C4-2B (cell line): Measurements from ENCODE around the gene DEAF1.
"Not testable (repeated sequence)": the region's sequence is repeated elsewhere in the genome, so short reads cannot be mapped to it uniquely, and the experiment has no call there.

ENCODE experiments used
- H3K27ac ChIP-seq: fragments of 450-650 bp; 2 replicates; pipeline ENCODE4 v1.5.1; 2017
- ZFX ChIP-seq: fragments of 450-650 bp; IDR thresholded peaks from 2 replicates; pipeline ENCODE4 v1.6.1; 2017
- TF ChIP-seq, protein P1 (sequence below): fragments of 450-650 bp; conservative IDR thresholded peaks from 2 replicates; pipeline ENCODE4 v1.5.1; 2017; ENCODE audit warnings: mild to moderate bottlenecking

DEAF1 gene

GRCh38 chr11:655036-655726 lies 39.8 kb downstream of the DEAF1 start:
- TF ChIP-seq, protein P1, sequence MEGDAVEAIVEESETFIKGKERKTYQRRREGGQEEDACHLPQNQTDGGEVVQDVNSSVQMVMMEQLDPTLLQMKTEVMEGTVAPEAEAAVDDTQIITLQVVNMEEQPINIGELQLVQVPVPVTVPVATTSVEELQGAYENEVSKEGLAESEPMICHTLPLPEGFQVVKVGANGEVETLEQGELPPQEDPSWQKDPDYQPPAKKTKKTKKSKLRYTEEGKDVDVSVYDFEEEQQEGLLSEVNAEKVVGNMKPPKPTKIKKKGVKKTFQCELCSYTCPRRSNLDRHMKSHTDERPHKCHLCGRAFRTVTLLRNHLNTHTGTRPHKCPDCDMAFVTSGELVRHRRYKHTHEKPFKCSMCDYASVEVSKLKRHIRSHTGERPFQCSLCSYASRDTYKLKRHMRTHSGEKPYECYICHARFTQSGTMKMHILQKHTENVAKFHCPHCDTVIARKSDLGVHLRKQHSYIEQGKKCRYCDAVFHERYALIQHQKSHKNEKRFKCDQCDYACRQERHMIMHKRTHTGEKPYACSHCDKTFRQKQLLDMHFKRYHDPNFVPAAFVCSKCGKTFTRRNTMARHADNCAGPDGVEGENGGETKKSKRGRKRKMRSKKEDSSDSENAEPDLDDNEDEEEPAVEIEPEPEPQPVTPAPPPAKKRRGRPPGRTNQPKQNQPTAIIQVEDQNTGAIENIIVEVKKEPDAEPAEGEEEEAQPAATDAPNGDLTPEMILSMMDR, result no peak
- no peak for TF ChIP-seq ZFX
- no peak overlapping the region for H3K27ac ChIP-seq

DNA sequence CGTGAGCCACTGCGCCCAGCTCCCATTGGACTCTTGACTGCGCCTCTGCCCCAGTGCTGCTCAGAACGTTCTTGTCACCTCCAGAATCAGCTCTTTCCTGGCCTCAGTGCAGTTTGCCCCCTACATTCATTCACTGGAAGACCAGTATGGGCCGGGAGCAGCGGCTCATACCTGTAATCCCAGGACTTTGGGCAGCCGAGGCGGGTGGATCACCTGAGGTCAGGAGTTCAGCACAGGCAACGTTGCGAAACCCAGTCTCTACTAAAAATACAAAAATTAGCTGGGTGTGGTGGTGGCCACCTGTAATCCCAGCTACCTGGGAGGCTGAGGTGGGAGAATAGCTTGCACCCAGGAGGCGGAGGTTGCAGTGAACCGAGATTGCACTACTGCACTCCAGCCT lies 40.6 kb downstream of the DEAF1 start:
- H3K27ac ChIP-seq, result not testable (repeated sequence)

DNA sequence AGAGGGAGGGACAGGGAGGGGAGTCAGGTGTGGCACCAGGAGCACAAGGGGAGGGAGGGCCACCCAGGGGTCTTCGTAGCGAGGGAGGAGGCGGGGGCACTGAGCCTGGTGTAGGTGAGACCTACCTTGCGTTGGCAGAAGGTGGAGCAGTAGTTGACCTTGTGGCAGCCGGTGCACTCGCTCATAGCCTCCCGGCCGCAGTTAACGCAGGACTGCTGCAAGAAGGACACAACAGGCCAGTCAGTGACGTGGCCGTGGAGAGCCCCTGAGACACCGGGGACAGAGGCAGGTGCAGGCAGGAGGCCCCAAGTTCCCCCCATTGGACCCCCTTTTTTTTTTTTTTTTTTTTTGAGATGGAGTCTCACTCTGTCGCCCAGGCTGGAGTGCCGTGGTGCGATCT lies 41.2 kb downstream of the DEAF1 start:
- no peak overlapping the region for H3K27ac ChIP-seq
- TF ChIP-seq, protein P1, result no peak
- no peak for TF ChIP-seq ZFX

DNA sequence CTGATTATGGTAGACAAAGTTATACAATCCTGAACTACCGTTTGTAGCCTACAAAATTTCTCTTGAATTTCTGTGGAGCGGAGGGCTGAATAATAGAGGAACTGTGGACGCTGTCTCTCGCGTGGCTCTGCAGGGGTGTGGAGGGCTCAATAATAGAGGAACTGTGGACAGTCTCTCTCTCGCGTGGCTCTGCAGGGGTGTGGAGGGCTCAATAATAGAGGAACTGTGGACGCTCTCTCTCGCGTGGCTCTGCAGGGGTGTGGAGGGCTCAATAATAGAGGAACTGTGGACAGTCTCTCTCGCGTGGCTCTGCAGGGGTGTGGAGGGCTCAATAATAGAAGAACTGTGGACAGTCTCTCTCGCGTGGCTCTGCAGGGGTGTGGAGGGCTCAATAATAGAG lies 41.9 kb downstream of the DEAF1 start:
- not testable (repeated sequence) for H3K27ac ChIP-seq

- H3K27ac ChIP-seq, result no peak overlapping the region
- no peak for TF ChIP-seq ZFX
- TF ChIP-seq, protein P1, result no peak
Measured at GRCh38 chr11:650482-650881, 44.5 kb downstream of the DEAF1 start.

GRCh38 chr11:647672-648158 lies 47.3 kb downstream of the DEAF1 start:
- not testable (repeated sequence) for H3K27ac ChIP-seq

DNA sequence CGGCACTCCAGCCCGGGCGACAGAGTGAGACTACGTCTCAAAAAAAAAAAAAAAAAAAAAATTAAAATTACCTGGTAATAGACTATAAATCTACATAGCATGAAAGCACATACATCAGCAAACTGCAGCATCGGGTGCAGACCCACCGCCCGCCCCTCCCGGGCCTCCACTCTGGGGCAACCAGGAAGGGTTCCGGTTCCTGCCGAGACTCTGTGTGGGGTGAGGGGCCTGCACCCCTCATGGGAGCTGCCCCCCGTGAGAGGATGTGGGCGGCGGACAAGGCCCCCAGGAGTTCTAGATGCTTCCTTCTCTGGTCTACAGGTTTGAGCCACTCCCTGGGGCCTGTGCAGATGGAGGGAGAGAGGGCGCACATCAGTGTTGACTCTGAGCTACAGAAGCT lies 48.8 kb downstream of the DEAF1 start:
- TF ChIP-seq, protein P1, result no peak
- TF ChIP-seq ZFX, result no peak
- H3K27ac ChIP-seq, result no peak overlapping the region

- TF ChIP-seq, protein P1, result no peak
- no peak for TF ChIP-seq ZFX
- no peak overlapping the region for H3K27ac ChIP-seq
Measured at GRCh38 chr11:645536-645935, 49.5 kb downstream of the DEAF1 start.

DNA sequence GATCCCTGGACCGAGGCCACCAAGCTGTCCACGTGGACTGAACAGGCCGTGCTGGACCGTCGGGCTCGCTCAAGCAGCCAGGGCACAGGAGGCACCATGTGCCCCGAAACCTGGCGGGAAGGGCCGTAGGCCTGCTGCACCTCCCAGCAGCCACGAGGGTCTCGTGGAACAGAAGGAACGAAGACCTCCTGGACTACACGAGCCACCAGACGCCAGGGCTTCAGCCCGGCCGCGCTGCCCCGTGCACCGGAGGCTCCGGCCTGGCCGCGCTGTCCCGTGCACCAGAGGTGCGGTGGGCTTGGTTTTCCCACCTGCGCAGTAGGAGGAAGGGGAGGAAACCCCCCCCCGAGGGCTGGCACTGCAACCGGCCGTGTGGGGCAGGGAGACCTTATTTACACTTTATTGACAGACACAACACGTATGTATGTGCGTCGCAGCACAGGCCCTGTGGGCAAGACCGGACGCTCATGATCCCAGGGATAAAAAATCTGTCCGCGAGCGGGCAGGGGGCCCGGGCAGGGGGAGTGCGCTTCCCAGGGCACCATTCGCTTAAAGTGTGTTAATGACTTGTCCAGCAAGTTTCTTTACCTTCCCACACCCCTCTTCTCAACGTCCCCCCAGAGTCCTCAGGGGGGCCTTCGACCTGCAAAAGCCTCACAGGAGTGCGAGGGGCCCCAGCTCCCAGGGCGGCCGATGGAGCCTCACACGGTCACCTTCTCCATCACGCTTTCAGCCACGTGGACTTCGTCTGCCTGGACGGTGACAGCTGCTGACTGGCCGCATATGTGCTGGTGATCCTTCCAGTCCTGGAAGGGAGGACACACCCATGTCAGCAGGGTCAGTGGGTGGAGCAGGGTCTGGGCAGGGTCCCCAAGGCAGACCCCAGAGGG lies 50.9 kb downstream of the DEAF1 start:
- TF ChIP-seq, protein P1, result no peak
- no peak for TF ChIP-seq ZFX
- H3K27ac ChIP-seq, result no peak overlapping the region
